Prostate gland (tissue), 2 donors: ENCODE measurements around the gene TMEM222. TPM values are rescaled to one million over a fixed set of nuclear protein-coding genes. Genes with fewer than 3 reads are reported as not detected.

Experiments used
- DNase-seq: peaks from one replicate; pipeline ENCODE4 v3.0.0-alpha.2; 2019; ENCODE audit warnings: low spot score
- H3K27ac ChIP-seq, 2 donors: fragments of 200-600 bp; sonication (generic); 2 replicates each; pipeline ENCODE4 v1.5.1; 2017 to 2019
- H3K27me3 ChIP-seq: fragments of 200-600 bp; sonication (generic); replicated peaks from 2 replicates; pipeline ENCODE4 v1.5.1; 2019; ENCODE audit not compliant: insufficient read depth
- H3K36me3 ChIP-seq, 2 donors: fragments of 200-600 bp; sonication (generic); 1 replicate in 1 of 2; 2 replicates in 1 of 2; pipeline versions ENCODE4 v1.5.1 to v1.8.1; 2017 to 2019
- H3K4me1 ChIP-seq: fragments of 200-600 bp; sonication (generic); replicated peaks from 2 replicates; pipeline ENCODE4 v1.5.1; 2019
- H3K4me3 ChIP-seq, 2 donors: fragments of 200-600 bp; sonication (generic); 2 replicates each; pipeline ENCODE4 v1.5.1; 2017 to 2019
- H3K9me3 ChIP-seq: fragments of 200-600 bp; sonication (generic); 2 replicates; pipeline ENCODE4 v1.5.1; 2017
- CTCF ChIP-seq, 4 experiments: fragments of 200-600 bp in 2 of 4; fragments of 450-650 bp in 2 of 4; sonication (generic) in 2 of 4; IDR thresholded peaks; 1 replicate in 3 of 4; 2 replicates in 1 of 4; pipeline ENCODE4 v1.5.1; 2016 to 2019; ENCODE audit warnings: antibody characterized with exemption in 4 of 4, mild to moderate bottlenecking in 2 of 4, moderate library complexity in 2 of 4
- POLR2A ChIP-seq: fragments of 450-650 bp; IDR thresholded peaks from one replicate; pipeline ENCODE4 v1.6.1; 2016; ENCODE audit warnings: antibody characterized with exemption, mild to moderate bottlenecking
- POLR2AphosphoS5 ChIP-seq: sonication (generic); formaldehyde crosslinking; IDR thresholded peaks from one replicate; pipeline ENCODE4 v1.6.1; 2017; ENCODE audit warnings: antibody characterized with exemption
- WGBS: methylation state at CpG from one replicate; pipeline ENCODE4 v1.1.5; 2018; 5-methylcytosine and 5-hydroxymethylcytosine counted together
- intact Hi-C: fragments of 100-400 bp; cut with DNase I; formaldehyde crosslinking; loops from one replicate; pipeline ENCODE4 v1.14.2; 2022
- total RNA-seq, 2 donors: library from RNA; depleted of rRNA; stranded (reverse); fragments of >200 nt; gene quantifications; one replicate each; pipeline ENCODE4 v1.1.0, GENCODE V29; 2016

The TMEM222 gene
- total RNA-seq, 2 donors from 2014 or later = 49.6 to 59.5 TPM

DNA sequence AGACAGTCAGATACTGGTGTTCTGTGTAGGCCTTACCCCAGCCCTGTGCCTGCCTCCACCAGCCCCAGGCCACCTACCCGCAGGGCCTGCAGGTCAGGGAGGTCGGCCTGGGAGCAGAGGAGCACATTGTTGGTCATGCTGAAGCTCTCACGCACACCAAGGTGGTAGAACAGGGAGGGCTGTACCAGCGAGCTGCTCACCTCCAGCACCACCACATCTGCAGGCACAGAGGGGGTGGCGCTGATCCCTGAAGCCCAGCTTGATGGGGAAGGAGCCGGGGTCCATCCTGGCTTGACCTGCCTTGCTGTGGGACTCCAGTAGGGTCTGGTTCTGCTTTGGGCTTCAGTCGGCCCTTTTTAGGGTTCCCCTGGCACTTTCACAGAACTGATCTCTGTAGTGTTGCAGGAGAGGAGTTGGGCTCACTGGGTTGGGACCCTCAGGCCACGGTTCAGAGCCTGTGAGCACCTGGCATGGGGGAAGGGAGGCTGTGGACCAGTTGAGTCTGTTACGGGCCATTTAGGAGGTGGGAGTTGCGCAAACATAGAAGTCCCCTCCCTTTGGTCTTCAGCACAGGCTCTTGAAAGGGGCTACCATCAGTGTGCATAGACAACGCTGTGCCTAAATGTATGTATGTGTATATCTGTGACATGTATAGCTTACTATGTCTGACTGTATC is 42.9 kb downstream of the TMEM222 start:
- DNase-seq = no peak
- Histone ChIP-seq H3K27ac (peak overlapping the region; percentile 99), H3K4me1 (peaks cover 15% of the 10 kb centered on the region), H3K4me3 (peak overlapping the region in 1 of 2 donors; percentile 66), H3K36me3 (peaks cover 0 to 13% of the 10 kb centered on the region in 2 donors), H3K27me3 (no peaks in the 10 kb centered on the region), H3K9me3 (no peaks in the 10 kb centered on the region)
- intact Hi-C loops = no loop called here
- 69% methylated on average over 11 of the region's 11 CpGs for WGBS
- TF ChIP-seq CTCF (IDR thresholded peaks at IDR 0.05) (no peak), POLR2AphosphoS5 (no peak), POLR2A (no peak)

- TF ChIP-seq POLR2AphosphoS5 (peak; percentile 56), CTCF (IDR thresholded peaks at IDR 0.05) (no peak), POLR2A (peak; percentile 56)
- H3K4me1 ChIP-seq = peaks cover 15% of the 10 kb centered on the region
- H3K27me3 ChIP-seq = no peaks in the 10 kb centered on the region
- H3K4me3 ChIP-seq = peak overlapping the region; percentile 66 to 74
- WGBS = under 1% methylated on average over 38 of the region's 40 CpGs
- peak; percentile 90 for DNase-seq
- peaks cover 0 to 13% of the 10 kb centered on the region in 2 donors for H3K36me3 ChIP-seq
- peak overlapping the region; percentile 99 for H3K27ac ChIP-seq
- intact Hi-C loops = no loop called here
- no peaks in the 10 kb centered on the region for H3K9me3 ChIP-seq
Measured at GRCh38 chr1:27365372-27366112, 43.6 kb downstream of the TMEM222 start.

DNA sequence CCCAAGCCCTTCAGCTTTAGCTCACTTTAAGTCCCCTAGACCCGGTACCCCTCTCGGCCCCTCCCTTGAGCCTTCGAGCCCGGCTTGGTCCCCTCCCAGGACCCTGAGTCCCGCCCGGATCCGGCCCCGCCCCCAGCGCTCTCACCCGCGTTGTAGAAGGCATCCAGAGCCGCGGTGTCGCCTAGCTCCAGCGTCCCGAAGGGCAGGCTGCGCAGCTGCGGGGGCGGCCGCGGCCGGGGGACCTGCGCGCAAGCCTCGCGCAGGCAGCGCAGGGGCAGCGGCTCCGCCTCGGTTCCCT is 44.1 kb downstream of the TMEM222 start:
- intact Hi-C loops = no loop called here
- peaks cover 15% of the 10 kb centered on the region for H3K4me1 ChIP-seq
- WGBS = 1% methylated on average over 14 of the region's 30 CpGs
- H3K4me3 ChIP-seq = peak overlapping the region; percentile 66 to 74
- H3K36me3 ChIP-seq = peaks cover 0 to 13% of the 10 kb centered on the region in 2 donors
- H3K27ac ChIP-seq = peak overlapping the region; percentile 99
- peak; percentile 81 for DNase-seq
- H3K27me3 ChIP-seq = no peaks in the 10 kb centered on the region
- TF ChIP-seq CTCF (IDR thresholded peaks at IDR 0.05) (no peak), POLR2A (peak; percentile 54), POLR2AphosphoS5 (no peak)
- no peaks in the 10 kb centered on the region for H3K9me3 ChIP-seq

DNA sequence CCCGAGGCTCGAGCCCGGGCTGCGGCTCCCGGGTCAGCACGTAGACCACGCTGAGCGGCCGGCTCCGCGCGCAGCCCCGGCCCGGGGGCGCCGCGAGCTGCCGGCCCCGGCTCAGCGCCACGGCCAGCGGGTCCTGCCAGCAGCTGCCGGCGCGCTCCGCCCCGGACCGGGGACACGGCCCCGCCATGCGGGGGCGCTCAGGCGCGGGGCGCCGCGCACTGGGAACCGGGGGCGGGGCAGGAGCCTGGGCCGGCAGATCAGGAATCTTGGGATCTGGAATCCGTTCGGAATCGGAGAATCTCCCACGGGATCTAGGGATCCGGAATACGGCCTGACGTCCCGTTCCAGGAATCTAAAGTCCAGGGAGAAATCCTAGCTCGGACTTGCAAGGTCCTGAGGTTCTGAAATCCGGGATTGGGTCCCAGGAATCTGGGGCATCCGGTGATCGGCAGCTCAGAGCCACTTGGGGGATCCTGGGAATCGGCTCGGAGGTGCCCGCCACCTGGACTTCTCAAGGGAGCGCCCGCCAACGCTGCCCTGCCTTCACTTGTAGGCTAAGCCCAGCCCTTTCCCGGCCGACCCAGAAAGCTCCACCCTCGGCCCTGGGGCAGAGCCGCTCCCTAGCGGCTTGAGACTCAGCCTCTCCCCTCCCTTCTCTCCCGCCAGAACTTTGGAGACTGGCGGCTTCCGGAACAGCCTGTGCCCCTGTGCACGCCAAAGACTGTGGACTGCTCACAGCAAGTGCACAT is 44.6 kb downstream of the TMEM222 start, which contains the start of gene MAP3K6:
Gene MAP3K6, minus strand, starts transcription at position 551 of the 749 bp plus-strand sequence. Its CDS starts 364 bp downstream, at position 187.
- under 1% methylated on average over 25 of the region's 67 CpGs for WGBS
- Histone ChIP-seq H3K4me3 (peak within 1 kb of the TSS; percentile 66 to 74), H3K4me1 (peaks cover 15% of the 10 kb centered on the region), H3K27me3 (no peaks in the 10 kb centered on the region), H3K36me3 (peaks cover 0 to 13% of the 10 kb centered on the region in 2 donors), H3K27ac (peak within 1 kb of the TSS; percentile 99), H3K9me3 (no peaks in the 10 kb centered on the region)
- intact Hi-C loops = no loop called here
- TF ChIP-seq CTCF (IDR thresholded peaks at IDR 0.05) (peak in 3 of 4 experiments; percentile 10 to 59 (median 51)), POLR2AphosphoS5 (peak; percentile 93), POLR2A (peak; percentile 89)
- peak; percentile 93 for DNase-seq
